AG04449 (cell line): Measurements from ENCODE around the gene MEGF10.

Experiments
- CTCF ChIA-PET: fragments of 350-600 bp; formaldehyde crosslinking; extraction: SDS; loops from one replicate; lab custom pipeline; 2021; ENCODE audit warnings: antibody characterized with exemption; lab: Yijun Ruan, JAX
- POLR2A ChIA-PET: fragments of 400-600, 350-600 bp; formaldehyde crosslinking; extraction: SDS; loops from one replicate; lab custom pipeline; 2020; ENCODE audit warnings: antibody characterized with exemption, inconsistent platforms; lab: Yijun Ruan, JAX
- DNase-seq: peaks from one replicate; pipeline ENCODE4 v3.0.0-alpha.2; 2010; ENCODE audit warnings: low read depth, low spot score
- H3K4me3 ChIP-seq: 2 replicates; pipeline ENCODE4 v1.5.1; 2011; ENCODE audit warnings: low read depth, mild to moderate bottlenecking, control low read depth, low read length
- CTCF ChIP-seq: IDR thresholded peaks from one replicate; pipeline ENCODE4 v1.5.1; 2011; ENCODE audit warnings: mild to moderate bottlenecking, moderate library complexity, low read length, control low read depth, inconsistent platforms; ENCODE audit not compliant: insufficient read depth; ENCODE audit errors: missing control alignments

MEGF10 gene

DNA sequence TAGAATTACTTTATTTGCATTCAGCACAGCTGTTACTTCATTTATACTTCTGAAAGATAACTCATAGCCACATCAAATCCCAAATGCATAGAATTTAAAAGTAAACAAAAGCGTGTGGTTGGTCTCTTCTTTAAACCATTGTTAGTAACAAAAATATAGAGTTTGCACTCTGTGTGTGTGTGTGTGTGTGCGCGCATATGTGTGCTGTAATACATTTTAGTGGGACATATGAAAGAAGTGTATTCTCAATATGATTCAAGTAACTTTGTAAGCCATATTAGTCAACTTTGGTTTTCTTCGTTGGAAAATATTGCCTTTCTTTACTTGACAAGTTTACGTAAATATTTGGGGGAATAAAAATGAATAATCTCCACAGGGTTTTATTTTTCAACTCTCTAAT lies 120.8 kb downstream of the MEGF10 start:
- no peak for DNase-seq
- POLR2A ChIA-PET = no interaction called here
- no peak for TF ChIP-seq CTCF
- H3K4me3 ChIP-seq = no peak overlapping the region
- CTCF ChIA-PET = no interaction called here

- DNase-seq = no peak
- CTCF ChIA-PET = no interaction called here
- TF ChIP-seq CTCF = no peak
- POLR2A ChIA-PET = no interaction called here
- H3K4me3 ChIP-seq = no peak overlapping the region
These were observed 122.1 kb downstream of the MEGF10 start for GRCh38 chr5:127412698-127413097.

DNA sequence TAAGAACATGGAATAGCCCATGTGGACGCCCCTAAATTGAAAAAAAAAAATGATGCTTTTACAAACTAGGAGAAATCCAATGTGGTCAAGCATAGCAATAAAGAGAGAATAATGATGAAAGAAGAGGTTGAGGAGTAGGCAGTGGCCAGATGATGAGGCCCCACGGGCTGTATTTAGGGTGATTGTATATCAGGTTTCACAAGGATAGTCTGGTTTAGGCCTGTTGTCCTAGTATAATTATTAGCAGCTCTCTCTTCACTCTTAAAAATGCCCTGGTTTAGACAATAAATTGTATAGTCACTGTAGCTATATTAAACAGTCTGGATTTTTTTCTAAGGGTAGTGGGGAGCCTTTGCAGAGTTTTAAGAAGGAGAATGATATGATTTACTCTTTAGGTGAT lies 124.4 kb downstream of the MEGF10 start:
- POLR2A ChIA-PET = no interaction called here
- CTCF ChIA-PET = no interaction called here
- no peak for TF ChIP-seq CTCF
- no peak overlapping the region for H3K4me3 ChIP-seq
- no peak for DNase-seq

DNA sequence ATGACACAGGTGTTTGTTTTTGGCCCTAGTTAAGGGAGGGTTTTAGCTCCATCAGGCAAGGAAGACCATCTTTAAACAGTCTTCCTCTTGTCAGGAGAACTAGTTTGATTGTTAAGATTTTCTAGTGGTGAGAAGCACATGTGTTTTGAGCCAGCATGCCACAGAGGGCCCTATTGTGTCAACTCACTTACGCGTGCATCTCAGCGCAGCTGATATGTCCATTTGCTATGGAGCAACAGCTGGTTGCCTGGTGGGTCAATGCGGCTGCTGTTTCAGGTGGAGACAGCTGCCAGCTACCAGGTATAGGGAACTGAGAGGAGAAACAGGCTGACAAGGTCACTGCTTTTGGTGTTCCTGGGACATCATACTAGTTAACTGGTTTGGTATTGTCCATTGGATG lies 126.3 kb downstream of the MEGF10 start:
- H3K4me3 ChIP-seq = no peak overlapping the region
- TF ChIP-seq CTCF = no peak
- POLR2A ChIA-PET = no interaction called here
- no peak for DNase-seq
- CTCF ChIA-PET = no interaction called here

DNA sequence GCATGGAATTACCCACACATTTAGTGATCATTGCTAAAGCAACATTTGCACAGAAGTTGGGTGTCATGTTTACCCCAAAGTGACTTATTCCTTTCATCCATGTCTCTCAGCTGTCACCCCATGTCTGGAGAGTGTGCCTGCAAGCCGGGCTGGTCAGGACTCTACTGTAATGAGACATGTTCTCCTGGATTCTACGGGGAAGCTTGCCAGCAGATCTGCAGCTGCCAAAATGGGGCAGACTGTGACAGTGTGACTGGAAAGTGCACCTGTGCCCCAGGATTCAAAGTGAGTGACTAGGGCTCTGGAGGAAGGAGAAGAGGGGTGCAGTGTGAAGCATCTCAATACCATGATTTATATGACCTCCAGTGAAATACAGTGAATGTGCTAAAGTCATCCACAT lies 126.9 kb downstream of the MEGF10 start:
- ChIA-PET POLR2A (no interaction called here), CTCF (no interaction called here)
- H3K4me3 ChIP-seq = no peak overlapping the region
- DNase-seq = no peak
- TF ChIP-seq CTCF = no peak

GRCh38 chr5:127418367-127418766 lies 127.8 kb downstream of the MEGF10 start:
- POLR2A ChIA-PET = no interaction called here
- no peak overlapping the region for H3K4me3 ChIP-seq
- DNase-seq = no peak
- no peak for TF ChIP-seq CTCF
- CTCF ChIA-PET = no interaction called here
